Sigmoid colon (tissue), 7 donors: ENCODE results near the gene CEP57. TPM values are rescaled to one million over a fixed set of nuclear protein-coding genes. Genes with fewer than 3 reads are reported as not detected.

ENCODE experiments used
- DNase-seq: peaks from one replicate; pipeline ENCODE4 v3.0.0-alpha.2; 2019
- H3K27ac ChIP-seq, 4 donors: fragments of 200-600 bp; sonication (generic); one replicate each; pipeline ENCODE4 v1.5.1; 2016 to 2019; ENCODE audit warnings: mild to moderate bottlenecking in 1 of 4
- H3K27me3 ChIP-seq, 3 donors: fragments of 200-600 bp; sonication (generic); one replicate each; pipeline ENCODE4 v1.5.1; 2019; ENCODE audit warnings: mild to moderate bottlenecking in 1 of 3
- H3K36me3 ChIP-seq, 4 donors: fragments of 200-600 bp; sonication (generic); one replicate each; pipeline ENCODE4 v1.5.1; 2016 to 2019
- H3K4me1 ChIP-seq, 4 donors: fragments of 200-600 bp; sonication (generic); one replicate each; pipeline ENCODE4 v1.5.1; 2017 to 2019
- H3K4me3 ChIP-seq, 4 donors: fragments of 200-600 bp; sonication (generic); one replicate each; pipeline ENCODE4 v1.5.1; 2017 to 2019; ENCODE audit warnings: mild to moderate bottlenecking in 2 of 4, moderate library complexity in 1 of 4
- H3K9me3 ChIP-seq, 4 donors: fragments of 200-600 bp in 3 of 4; sonication (generic) in 3 of 4; one replicate each; pipeline versions ENCODE4 v1.5.1 to v1.6.1; 2013 to 2019
- CTCF ChIP-seq, 4 experiments: fragments of 450-650 bp in 3 of 4; fragments of 200-600 bp in 1 of 4; IDR thresholded peaks; one replicate each; pipeline ENCODE4 v1.5.1; 2016 to 2019; ENCODE audit warnings: antibody characterized with exemption in 4 of 4, mild to moderate bottlenecking in 3 of 4, moderate library complexity in 2 of 4
- EP300 ChIP-seq, 4 donors: sonication (generic); formaldehyde crosslinking; IDR thresholded peaks; one replicate each; pipeline ENCODE4 v1.6.1; 2017; ENCODE audit warnings: antibody characterized with exemption in 4 of 4
- POLR2A ChIP-seq, 2 donors: fragments of 450-650 bp; IDR thresholded peaks; one replicate each; pipeline ENCODE4 v1.6.1; 2016; ENCODE audit warnings: antibody characterized with exemption in 2 of 2, mild to moderate bottlenecking in 2 of 2, moderate library complexity in 2 of 2
- POLR2AphosphoS5 ChIP-seq, 4 donors: sonication (generic); formaldehyde crosslinking; IDR thresholded peaks; one replicate each; pipeline ENCODE4 v1.6.1; 2017; ENCODE audit warnings: antibody characterized with exemption in 4 of 4
- WGBS, 2 donors: extraction: QIAGEN DNeasy Blood & Tissue Kit; methylation state at CpG; one replicate each; pipeline ENCODE4 v1.1.7; 2013; 5-methylcytosine and 5-hydroxymethylcytosine counted together
- intact Hi-C: fragments of 100-400 bp; cut with DNase I; formaldehyde crosslinking; loops from one replicate; pipeline ENCODE4 v1.15.1; 2023
- polyA plus RNA-seq, 3 donors: library from polyadenylated mRNA; stranded (reverse); fragments of 200-250 nt; gene quantifications; one replicate each; pipeline ENCODE4 v1.2.3, GENCODE V29; 2013
- total RNA-seq, 4 donors: library from RNA; depleted of rRNA; stranded (reverse); fragments of >200 nt; gene quantifications; one replicate each; pipeline ENCODE4 v1.1.0, GENCODE V29; 2016
- donor health status: healthy with polysubstance abuse.
- donor health status: Bipolar disorder and iron deficiency.
- donor health status: healthy.

The CEP57 gene
- total and polyA plus RNA-seq, 7 donors = 15.0 to 71.3 (median 35.8) TPM

GRCh38 chr11:95793116-95793515 lies 2.8 kb downstream of the CEP57 start:
- TF ChIP-seq POLR2A (IDR thresholded peaks at IDR 0.05) = no peak
- no peak for TF ChIP-seq POLR2AphosphoS5 (IDR thresholded peaks at IDR 0.05)
- no peak for TF ChIP-seq CTCF (IDR thresholded peaks at IDR 0.05)
- no peak for TF ChIP-seq EP300 (IDR thresholded peaks at IDR 0.05)
- no peak for DNase-seq
- Histone ChIP-seq H3K4me3 (no peak overlapping the region), H3K9me3 (no peaks in the 10 kb centered on the region), H3K4me1 (peaks cover 0 to 26% (median 20%) of the 10 kb centered on the region in 4 donors), H3K36me3 (no peaks in the 10 kb centered on the region), H3K27ac (no peak overlapping the region), H3K27me3 (no peaks in the 10 kb centered on the region)
- intact Hi-C loops = loop anchor here (5.0 kb wide), 1 partner anchor 599 kb away; the partner anchor contains the start of gene JRKL
- 93 to 96% methylated on average over 4 of the region's 4 CpGs for whole genome bisulfite sequencing, 2 donors

GRCh38 chr11:95794086-95794485 lies 3.8 kb downstream of the CEP57 start:
- 92 to 93% methylated on average over 5 of the region's 5 CpGs for WGBS, 2 donors
- no peak for TF ChIP-seq POLR2A (IDR thresholded peaks at IDR 0.05)
- no peak for TF ChIP-seq EP300 (IDR thresholded peaks at IDR 0.05)
- no peak for TF ChIP-seq CTCF (IDR thresholded peaks at IDR 0.05)
- no peak for TF ChIP-seq POLR2AphosphoS5 (IDR thresholded peaks at IDR 0.05)
- no peaks in the 10 kb centered on the region for H3K9me3 ChIP-seq
- peaks cover 0 to 17% (median 14%) of the 10 kb centered on the region in 4 donors for H3K4me1 ChIP-seq
- intact Hi-C loops = loop anchor here (5.0 kb wide), 1 partner anchor 598 kb away; the partner anchor contains the start of gene JRKL
- DNase-seq = no peak
- peaks cover 0 to under 1% (median 0%) of the 10 kb centered on the region in 4 donors for H3K36me3 ChIP-seq
- no peaks in the 10 kb centered on the region for H3K27me3 ChIP-seq
- no peak overlapping the region for H3K27ac ChIP-seq
- no peak overlapping the region for H3K4me3 ChIP-seq

- TF ChIP-seq POLR2A (IDR thresholded peaks at IDR 0.05) = no peak
- no peak for TF ChIP-seq POLR2AphosphoS5 (IDR thresholded peaks at IDR 0.05)
- TF ChIP-seq EP300 (IDR thresholded peaks at IDR 0.05) = no peak
- TF ChIP-seq CTCF (IDR thresholded peaks at IDR 0.05) = no peak
- no peak for DNase-seq
- no peak overlapping the region for H3K4me3 ChIP-seq
- peaks cover 0 to 18% (median 0%) of the 10 kb centered on the region in 4 donors for H3K36me3 ChIP-seq
- no peaks in the 10 kb centered on the region for H3K27me3 ChIP-seq
- H3K9me3 ChIP-seq = no peaks in the 10 kb centered on the region
- peaks cover 0 to 17% (median 14%) of the 10 kb centered on the region in 4 donors for H3K4me1 ChIP-seq
- 20 to 77% methylated on average over 3 of the region's 3 CpGs for WGBS, 2 donors
- no peak overlapping the region for H3K27ac ChIP-seq
- intact Hi-C loops = no loop called here
Measured at GRCh38 chr11:95795627-95796295, 5.5 kb downstream of the CEP57 start.

GRCh38 chr11:95796501-95796900 lies 6.2 kb downstream of the CEP57 start:
- H3K27ac ChIP-seq = no peak overlapping the region
- H3K36me3 ChIP-seq = peaks cover 0 to 24% (median 0%) of the 10 kb centered on the region in 4 donors
- H3K4me1 ChIP-seq = peaks cover 0 to 11% (median 9%) of the 10 kb centered on the region in 4 donors
- DNase-seq = no peak
- TF ChIP-seq CTCF (IDR thresholded peaks at IDR 0.05) = no peak
- no peak for TF ChIP-seq POLR2A (IDR thresholded peaks at IDR 0.05)
- no peak for TF ChIP-seq EP300 (IDR thresholded peaks at IDR 0.05)
- no peak for TF ChIP-seq POLR2AphosphoS5 (IDR thresholded peaks at IDR 0.05)
- H3K4me3 ChIP-seq = no peak overlapping the region
- no peaks in the 10 kb centered on the region for H3K9me3 ChIP-seq
- intact Hi-C loops = no loop called here
- 85 to 88% methylated on average over 4 of the region's 4 CpGs for WGBS, 2 donors
- no peaks in the 10 kb centered on the region for H3K27me3 ChIP-seq
